HG03469 (cell line): ENCODE data around the gene SEMA4A.
"Not testable (repeated sequence)": the region's sequence is repeated elsewhere in the genome, so short reads cannot be mapped to it uniquely, and the experiment has no call there.

Experiments used
- ATAC-seq: cut with Tn5 transposase; IDR thresholded peaks from one replicate; pipeline ENCODE4 v1.9.1; 2021; ENCODE audit warnings: mild to moderate bottlenecking, moderate library complexity, moderate number of reproducible peaks; ENCODE audit not compliant: unreplicated experiment

The SEMA4A gene

GRCh38 chr1:156191292-156191964 is 38.0 kb downstream of the SEMA4A start:
- no peak for ATAC-seq

- ATAC-seq, result no peak
Measured at GRCh38 chr1:156193208-156193487, 39.8 kb downstream of the SEMA4A start.

GRCh38 chr1:156193488-156194299 is 40.3 kb downstream of the SEMA4A start, which contains the start of gene SLC25A44:
SLC25A44 (plus strand) TSS chr1:156194104; CDS start chr1:156199848, 5,744 bp downstream.
- peak; percentile 88 for ATAC-seq

GRCh38 chr1:156194300-156194652 is 40.9 kb downstream of the SEMA4A start:
- no peak for ATAC-seq

GRCh38 chr1:156195853-156196252 is 42.5 kb downstream of the SEMA4A start:
- no peak for ATAC-seq

GRCh38 chr1:156196445-156196844 is 43.1 kb downstream of the SEMA4A start:
- no peak for ATAC-seq

GRCh38 chr1:156198831-156199349 is 45.5 kb downstream of the SEMA4A start:
- no peak for ATAC-seq

- no peak for ATAC-seq
Measured at GRCh38 chr1:156200044-156200443, 46.7 kb downstream of the SEMA4A start.

- no peak for ATAC-seq
Measured at GRCh38 chr1:156203331-156203730, 49.9 kb downstream of the SEMA4A start.

- ATAC-seq, result no peak
Measured at GRCh38 chr1:156204686-156205085, 51.3 kb downstream of the SEMA4A start.

- ATAC-seq, result no peak
Measured at GRCh38 chr1:156211243-156211642, 57.9 kb downstream of the SEMA4A start.

- no peak for ATAC-seq
Measured at GRCh38 chr1:156212130-156212529, 58.7 kb downstream of the SEMA4A start.

- peak; percentile 68 for ATAC-seq
Measured at GRCh38 chr1:156212833-156213643, 59.7 kb downstream of the SEMA4A start, which contains the start of gene PMF1. PMF1 (plus strand) TSS chr1:156213007; CDS start chr1:156213016, 9 bp downstream.

- ATAC-seq, result no peak
Measured at GRCh38 chr1:156213644-156213966, 60.2 kb downstream of the SEMA4A start.

GRCh38 chr1:156214024-156214748 is 60.8 kb downstream of the SEMA4A start:
- ATAC-seq, result no peak

- not testable (repeated sequence) for ATAC-seq
Measured at GRCh38 chr1:156216361-156217086, 63.1 kb downstream of the SEMA4A start.

GRCh38 chr1:156217871-156218270 is 64.5 kb downstream of the SEMA4A start:
- no peak for ATAC-seq

GRCh38 chr1:156220226-156220625 is 66.8 kb downstream of the SEMA4A start:
- no peak for ATAC-seq

GRCh38 chr1:156221986-156222692 is 68.8 kb downstream of the SEMA4A start:
- no peak for ATAC-seq

GRCh38 chr1:156225677-156226014 is 72.3 kb downstream of the SEMA4A start:
- ATAC-seq, result no peak
